ENCODE data around the gene GPN2. TPM values are rescaled to one million over a fixed set of nuclear protein-coding genes. Genes with fewer than 3 reads are reported as not detected.

The GPN2 gene
- total and polyA plus RNA-seq, 2 donors (not counting 1 experiment from before 2014, with no cell fraction given) = 15.2 to 43.5 TPM

GRCh38 chr1:26913754-26914619 lies 23.9 kb upstream of the GPN2 start, which contains the start of gene NR0B2:
TSS of gene NR0B2 (minus strand) at chr1:26913975. CDS start at chr1:26913940, 35 bp downstream.
- H3K4me3 ChIP-seq (ENCODE audit: control extremely low read depth in 1 of 5, extremely low read depth in 1 of 5, insufficient read depth in 1 of 5, low read depth in 2 of 5, low read length in 4 of 5) = no peak within 1 kb of the TSS
- no peak within 1 kb of the TSS for H3K4me3 Mint-ChIP-seq
- no peaks in the 10 kb centered on the region for H4K20me1 ChIP-seq (ENCODE audit: control insufficient read depth, insufficient read depth, low read length, poor library complexity, severe bottlenecking)
- ATAC-seq (ENCODE audit: low read depth) = no peak
- POLR2A ChIA-PET = no interaction called here
- no peak within 1 kb of the TSS for H3K9ac ChIP-seq (ENCODE audit: low read length)
- H3K9me3 ChIP-seq (ENCODE audit: control extremely low read depth in 1 of 3, control insufficient read depth in 2 of 3, insufficient read depth in 1 of 3, low read length in 2 of 3) = no peaks in the 10 kb centered on the region
- no peaks in the 10 kb centered on the region for H3K79me2 ChIP-seq (ENCODE audit: control insufficient read depth, insufficient read depth, low read length)
- 91% methylated on average over 14 of the region's 16 CpGs for WGBS (ENCODE audit: insufficient coverage)
- no peaks in the 10 kb centered on the region for H3K4me1 ChIP-seq (ENCODE audit: control insufficient read depth in 2 of 2, insufficient read depth in 2 of 2, low read length in 2 of 2)
- H3K4me1 Mint-ChIP-seq = no peaks in the 10 kb centered on the region
- CTCF ChIA-PET = no interaction called here
- no peak within 1 kb of the TSS for H2AFZ ChIP-seq (ENCODE audit: insufficient read depth, low read depth, low read length, poor library complexity, severe bottlenecking)
- H3K27me3 ChIP-seq (replicated peaks in 1 of 4; ENCODE audit: control extremely low read depth in 1 of 4, control insufficient read depth in 3 of 4, insufficient read depth in 4 of 4, low read length in 3 of 4) = no peaks in the 10 kb centered on the region
- H3K9me3 Mint-ChIP-seq (ENCODE audit: insufficient read depth) = no peaks in the 10 kb centered on the region
- no peak within 1 kb of the TSS for H3K27ac Mint-ChIP-seq
- intact Hi-C loops (cut with micrococcal nuclease) = no loop called here
- peaks cover 5% of the 10 kb centered on the region for H3K27me3 Mint-ChIP-seq
- H3K4me2 ChIP-seq (replicated peaks; ENCODE audit: low read depth, low read length, poor library complexity, severe bottlenecking) = no peak within 1 kb of the TSS
- H3K36me3 ChIP-seq (replicated peaks in 1 of 2; ENCODE audit: control extremely low read depth in 1 of 2, control insufficient read depth in 1 of 2, extremely low read depth in 1 of 2, insufficient read depth in 2 of 2, low read length in 1 of 2) = no peaks in the 10 kb centered on the region
- TF ChIP-seq EZH2 (IDR thresholded peaks at IDR 0.05; ENCODE audit: borderline replicate concordance, insufficient read depth, low read depth, low read length, poor library complexity, severe bottlenecking) = no peak
- TF ChIP-seq, protein P1, sequence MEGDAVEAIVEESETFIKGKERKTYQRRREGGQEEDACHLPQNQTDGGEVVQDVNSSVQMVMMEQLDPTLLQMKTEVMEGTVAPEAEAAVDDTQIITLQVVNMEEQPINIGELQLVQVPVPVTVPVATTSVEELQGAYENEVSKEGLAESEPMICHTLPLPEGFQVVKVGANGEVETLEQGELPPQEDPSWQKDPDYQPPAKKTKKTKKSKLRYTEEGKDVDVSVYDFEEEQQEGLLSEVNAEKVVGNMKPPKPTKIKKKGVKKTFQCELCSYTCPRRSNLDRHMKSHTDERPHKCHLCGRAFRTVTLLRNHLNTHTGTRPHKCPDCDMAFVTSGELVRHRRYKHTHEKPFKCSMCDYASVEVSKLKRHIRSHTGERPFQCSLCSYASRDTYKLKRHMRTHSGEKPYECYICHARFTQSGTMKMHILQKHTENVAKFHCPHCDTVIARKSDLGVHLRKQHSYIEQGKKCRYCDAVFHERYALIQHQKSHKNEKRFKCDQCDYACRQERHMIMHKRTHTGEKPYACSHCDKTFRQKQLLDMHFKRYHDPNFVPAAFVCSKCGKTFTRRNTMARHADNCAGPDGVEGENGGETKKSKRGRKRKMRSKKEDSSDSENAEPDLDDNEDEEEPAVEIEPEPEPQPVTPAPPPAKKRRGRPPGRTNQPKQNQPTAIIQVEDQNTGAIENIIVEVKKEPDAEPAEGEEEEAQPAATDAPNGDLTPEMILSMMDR (IDR thresholded peaks at IDR 0.05) = no peak
- no peak within 1 kb of the TSS for H3K27ac ChIP-seq (ENCODE audit: low read length in 2 of 2)
- no peak for DNase-seq

DNA sequence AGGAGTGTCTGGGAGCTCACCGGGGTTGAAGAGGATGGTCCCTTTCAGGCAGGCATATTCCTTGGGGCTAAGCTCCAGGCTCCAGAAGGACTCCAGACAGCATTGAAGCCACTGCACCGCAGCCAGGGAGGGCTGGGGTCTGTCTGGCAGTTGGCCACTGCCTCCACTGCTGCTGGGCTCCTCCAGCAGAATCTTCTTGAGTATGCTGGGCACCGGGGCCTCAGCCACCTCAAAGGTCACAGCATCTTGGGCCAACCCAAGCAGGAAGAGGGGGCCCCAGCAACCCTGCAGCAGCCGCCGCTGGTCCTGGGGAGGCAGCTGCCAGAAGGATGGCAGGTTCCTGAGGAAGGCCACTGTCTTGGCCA lies 23.3 kb upstream of the GPN2 start:
- POLR2A ChIA-PET = no interaction called here
- CTCF ChIA-PET = no interaction called here

More for the DNA sequence above, 23.3 kb upstream of the GPN2 start:
- no peak for TF ChIP-seq EZH2 (IDR thresholded peaks at IDR 0.05; ENCODE audit: borderline replicate concordance, insufficient read depth, low read depth, low read length, poor library complexity, severe bottlenecking)
- TF ChIP-seq, protein P1 (IDR thresholded peaks at IDR 0.05) = no peak
- no peaks in the 10 kb centered on the region for H3K4me1 Mint-ChIP-seq
- no peaks in the 10 kb centered on the region for H3K9me3 ChIP-seq (ENCODE audit: control extremely low read depth in 1 of 3, control insufficient read depth in 2 of 3, insufficient read depth in 1 of 3, low read length in 2 of 3)
- no peaks in the 10 kb centered on the region for H3K79me2 ChIP-seq (ENCODE audit: control insufficient read depth, insufficient read depth, low read length)
- H3K27me3 ChIP-seq (replicated peaks in 1 of 4; ENCODE audit: control extremely low read depth in 1 of 4, control insufficient read depth in 3 of 4, insufficient read depth in 4 of 4, low read length in 3 of 4) = no peaks in the 10 kb centered on the region
- no peaks in the 10 kb centered on the region for H3K36me3 ChIP-seq (replicated peaks in 1 of 2; ENCODE audit: control extremely low read depth in 1 of 2, control insufficient read depth in 1 of 2, extremely low read depth in 1 of 2, insufficient read depth in 2 of 2, low read length in 1 of 2)
- no peak overlapping the region for H3K9ac ChIP-seq (ENCODE audit: low read length)
- H3K4me1 ChIP-seq (ENCODE audit: control insufficient read depth in 2 of 2, insufficient read depth in 2 of 2, low read length in 2 of 2) = no peaks in the 10 kb centered on the region
- no peak overlapping the region for H3K27ac Mint-ChIP-seq
- H4K20me1 ChIP-seq (ENCODE audit: control insufficient read depth, insufficient read depth, low read length, poor library complexity, severe bottlenecking) = no peaks in the 10 kb centered on the region
- H2AFZ ChIP-seq (ENCODE audit: insufficient read depth, low read depth, low read length, poor library complexity, severe bottlenecking) = no peak overlapping the region
- no peak overlapping the region for H3K4me3 ChIP-seq (ENCODE audit: control extremely low read depth in 1 of 5, extremely low read depth in 1 of 5, insufficient read depth in 1 of 5, low read depth in 2 of 5, low read length in 4 of 5)
- H3K4me3 Mint-ChIP-seq = no peak overlapping the region
- intact Hi-C loops (cut with micrococcal nuclease) = no loop called here
- DNase-seq = no peak
- no peak overlapping the region for H3K4me2 ChIP-seq (replicated peaks; ENCODE audit: low read depth, low read length, poor library complexity, severe bottlenecking)
- ATAC-seq (ENCODE audit: low read depth) = no peak
- no peaks in the 10 kb centered on the region for H3K9me3 Mint-ChIP-seq (ENCODE audit: insufficient read depth)
- WGBS (ENCODE audit: insufficient coverage) = 86% methylated on average over 5 of the region's 5 CpGs
- no peak overlapping the region for H3K27ac ChIP-seq (ENCODE audit: low read length in 2 of 2)
- H3K27me3 Mint-ChIP-seq = peaks cover 5% of the 10 kb centered on the region

Data from B cell (primary cell).